Occipital lobe (tissue), 2 donors: ENCODE data around the gene IFNAR1. TPM values are rescaled to one million over a fixed set of nuclear protein-coding genes. Genes with fewer than 3 reads are reported as not detected.

Experiments
- DNase-seq: peaks from one replicate; lab custom pipeline; 2025; lab: John Stamatoyannopoulos, UW
- total RNA-seq: library from RNA; depleted of rRNA; stranded (reverse); fragments of >200 nt; gene quantifications from one replicate; pipeline ENCODE4 v1.2.3, GENCODE V29; 2014

IFNAR1 gene
- total RNA-seq, 1 donor from 2014 or later: 49.9 TPM

DNA sequence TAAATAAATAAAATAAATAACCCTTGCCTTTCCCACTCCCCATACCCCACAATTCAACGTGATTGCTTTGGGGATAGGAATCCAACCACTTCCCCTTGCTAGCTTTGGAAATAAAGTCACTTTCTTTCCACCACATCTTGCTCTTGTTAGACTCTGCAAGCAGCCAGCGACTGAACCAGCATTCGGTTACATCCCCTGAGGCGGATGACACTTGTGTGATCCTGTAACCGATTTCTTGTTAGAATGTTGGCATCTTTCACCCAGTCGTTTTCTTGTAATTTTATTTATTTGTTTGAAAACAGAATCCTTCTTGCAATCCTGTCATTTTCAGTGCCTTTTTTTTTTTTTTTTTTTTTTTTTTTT, 76.8 kb downstream of the IFNAR1 start:
- no peak for DNase-seq

GRCh38 chr21:33402001-33402979, 77.5 kb downstream of the IFNAR1 start:
- DNase-seq: peak; percentile 48

DNA sequence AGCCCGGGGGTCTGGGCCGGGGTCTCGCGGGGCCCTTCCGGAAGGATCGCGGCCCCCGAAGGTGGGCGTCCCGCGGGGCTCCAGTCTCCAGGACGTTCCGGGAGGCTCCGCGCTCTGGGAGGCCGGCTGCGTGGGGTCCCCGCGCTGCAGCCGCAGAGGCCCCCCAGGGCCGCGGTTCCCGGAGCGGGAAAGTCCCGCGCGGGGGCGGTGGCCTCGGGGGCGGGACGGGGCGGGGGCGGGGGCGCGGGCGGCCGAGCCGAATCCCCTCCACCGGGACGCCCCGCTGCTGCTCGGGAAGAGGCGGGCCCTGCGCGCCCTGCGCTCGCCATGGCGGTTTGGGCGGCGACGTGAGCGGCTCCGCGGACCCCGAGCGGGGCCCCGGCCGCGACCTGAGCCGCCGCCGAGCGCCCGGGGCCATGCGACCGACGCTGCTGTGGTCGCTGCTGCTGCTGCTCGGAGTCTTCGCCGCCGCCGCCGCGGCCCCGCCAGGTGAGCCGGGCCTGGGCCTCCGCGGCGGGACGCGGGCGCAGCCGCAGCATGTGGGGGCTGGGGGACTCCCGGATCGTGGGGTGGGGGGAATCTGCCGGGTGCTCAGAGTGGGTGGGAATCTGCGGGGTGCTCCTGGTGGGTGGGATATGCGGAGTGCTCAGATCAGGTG, 78.5 kb downstream of the IFNAR1 start, which contains the start of gene IFNGR2:
IFNGR2 (plus strand) TSS at position 286 of the 658 bp plus-strand sequence; CDS start at position 417, 131 bp downstream.
- DNase-seq: no peak

GRCh38 chr21:33403786-33404585, 79.2 kb downstream of the IFNAR1 start:
- peak; percentile 28 for DNase-seq

DNA sequence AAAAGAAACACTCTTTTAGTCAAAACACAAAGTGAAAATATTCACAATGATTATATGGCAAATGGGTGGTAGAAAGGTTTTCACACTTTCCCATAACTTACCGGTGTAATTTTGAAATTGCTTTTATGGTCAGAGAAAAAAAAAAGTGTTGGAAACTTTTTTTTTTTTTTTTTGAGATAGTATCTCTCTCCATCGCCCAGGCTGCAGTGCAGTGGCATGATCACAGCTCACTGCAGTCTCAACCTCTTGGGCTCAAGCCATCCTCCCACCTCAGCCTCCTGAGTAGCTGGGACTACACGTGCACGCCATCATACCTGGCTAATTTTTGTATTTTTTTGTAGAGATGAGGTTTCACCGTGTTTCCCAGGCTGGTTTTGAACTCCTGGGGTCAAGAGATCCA, 81.7 kb downstream of the IFNAR1 start:
- no peak for DNase-seq

Other genes with a start within 250 kb of the IFNAR1 start
- 9.5 TPM for gene IFNAR2, start 95.0 kb upstream of the IFNAR1 start, total RNA-seq
- 10.3 TPM for gene IL10RB, start 58.6 kb upstream of the IFNAR1 start, total RNA-seq
- 57.1 TPM for gene IFNGR2, start 78.4 kb downstream of the IFNAR1 start, total RNA-seq
- 54.1 TPM for gene TMEM50B, start 155.0 kb downstream of the IFNAR1 start, total RNA-seq
- 6.4 TPM for gene DNAJC28, start 166.7 kb downstream of the IFNAR1 start, total RNA-seq
- gene GART, start 217.1 kb downstream of the IFNAR1 start, total RNA-seq: 88.7 TPM
- gene SON, start 218.1 kb downstream of the IFNAR1 start, total RNA-seq: 119 TPM